Fibroblast of mammary gland (primary cell): ENCODE results near the gene PARD3B.

Experiments used
- DNase-seq: peaks from one replicate; pipeline ENCODE4 v3.0.0-alpha.2; 2010; ENCODE audit warnings: low read depth
- H3K4me3 ChIP-seq: 2 replicates; pipeline ENCODE4 v1.5.1; 2011; ENCODE audit warnings: low read depth, mild to moderate bottlenecking, low read length, moderate library complexity; ENCODE audit not compliant: control insufficient read depth
- TF ChIP-seq, protein P1 (sequence below): conservative IDR thresholded peaks from 2 replicates; pipeline ENCODE4 v1.5.1; 2011; ENCODE audit warnings: low read depth, low read length, inconsistent platforms; ENCODE audit not compliant: control insufficient read depth, insufficient read depth

Gene PARD3B

DNA sequence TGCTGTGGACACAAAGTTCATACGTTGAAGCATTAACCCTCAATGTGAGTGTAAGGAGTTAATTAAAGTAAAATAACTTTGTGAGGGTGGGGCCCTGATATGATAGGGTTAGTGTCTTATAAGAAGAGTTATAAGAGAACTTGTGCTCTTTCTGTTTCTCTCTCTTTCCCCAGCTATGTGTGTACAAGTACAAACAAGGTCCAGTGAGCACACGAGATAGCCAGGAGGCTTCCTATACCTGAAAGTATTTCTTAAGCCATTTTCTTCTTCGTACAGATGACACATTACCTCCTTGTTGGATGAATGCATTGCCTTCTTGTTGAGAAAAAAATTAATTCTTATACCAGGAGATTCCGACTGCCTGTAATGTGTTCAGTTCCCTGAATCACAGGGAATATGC lies 301.2 kb downstream of the PARD3B start:
- DNase-seq, result no peak
- H3K4me3 ChIP-seq, result no peak overlapping the region
- TF ChIP-seq, protein P1, sequence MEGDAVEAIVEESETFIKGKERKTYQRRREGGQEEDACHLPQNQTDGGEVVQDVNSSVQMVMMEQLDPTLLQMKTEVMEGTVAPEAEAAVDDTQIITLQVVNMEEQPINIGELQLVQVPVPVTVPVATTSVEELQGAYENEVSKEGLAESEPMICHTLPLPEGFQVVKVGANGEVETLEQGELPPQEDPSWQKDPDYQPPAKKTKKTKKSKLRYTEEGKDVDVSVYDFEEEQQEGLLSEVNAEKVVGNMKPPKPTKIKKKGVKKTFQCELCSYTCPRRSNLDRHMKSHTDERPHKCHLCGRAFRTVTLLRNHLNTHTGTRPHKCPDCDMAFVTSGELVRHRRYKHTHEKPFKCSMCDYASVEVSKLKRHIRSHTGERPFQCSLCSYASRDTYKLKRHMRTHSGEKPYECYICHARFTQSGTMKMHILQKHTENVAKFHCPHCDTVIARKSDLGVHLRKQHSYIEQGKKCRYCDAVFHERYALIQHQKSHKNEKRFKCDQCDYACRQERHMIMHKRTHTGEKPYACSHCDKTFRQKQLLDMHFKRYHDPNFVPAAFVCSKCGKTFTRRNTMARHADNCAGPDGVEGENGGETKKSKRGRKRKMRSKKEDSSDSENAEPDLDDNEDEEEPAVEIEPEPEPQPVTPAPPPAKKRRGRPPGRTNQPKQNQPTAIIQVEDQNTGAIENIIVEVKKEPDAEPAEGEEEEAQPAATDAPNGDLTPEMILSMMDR, result no peak

DNA sequence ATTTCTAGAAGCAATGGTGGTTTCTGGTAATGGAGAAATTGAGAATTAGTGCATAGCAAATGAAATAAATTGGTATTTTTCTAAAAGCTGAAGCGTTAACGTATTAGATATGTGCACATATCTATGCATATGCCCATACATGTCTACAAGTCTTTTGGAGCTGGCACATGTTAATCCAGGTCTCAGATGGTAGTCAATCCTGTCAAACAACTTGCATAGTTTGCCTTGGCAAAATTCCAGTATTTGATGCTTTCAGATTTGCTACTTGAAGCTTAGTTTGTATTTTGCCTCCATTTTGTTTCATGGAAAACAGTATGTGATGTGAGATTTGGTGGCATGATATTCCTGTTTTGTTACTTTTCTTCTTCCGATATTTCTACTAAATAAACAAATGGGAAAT lies 304.6 kb downstream of the PARD3B start:
- TF ChIP-seq, protein P1, result no peak
- DNase-seq, result no peak

GRCh38 chr2:204850581-204850980 lies 305.3 kb downstream of the PARD3B start:
- no peak overlapping the region for H3K4me3 ChIP-seq
- no peak for DNase-seq
- TF ChIP-seq, protein P1, result no peak

More for the DNA sequence above, 304.6 kb downstream of the PARD3B start:
- no peak overlapping the region for H3K4me3 ChIP-seq

- H3K4me3 ChIP-seq, result no peak overlapping the region
- TF ChIP-seq, protein P1, result no peak
- no peak for DNase-seq
Measured at GRCh38 chr2:204853905-204854304, 308.6 kb downstream of the PARD3B start.

DNA sequence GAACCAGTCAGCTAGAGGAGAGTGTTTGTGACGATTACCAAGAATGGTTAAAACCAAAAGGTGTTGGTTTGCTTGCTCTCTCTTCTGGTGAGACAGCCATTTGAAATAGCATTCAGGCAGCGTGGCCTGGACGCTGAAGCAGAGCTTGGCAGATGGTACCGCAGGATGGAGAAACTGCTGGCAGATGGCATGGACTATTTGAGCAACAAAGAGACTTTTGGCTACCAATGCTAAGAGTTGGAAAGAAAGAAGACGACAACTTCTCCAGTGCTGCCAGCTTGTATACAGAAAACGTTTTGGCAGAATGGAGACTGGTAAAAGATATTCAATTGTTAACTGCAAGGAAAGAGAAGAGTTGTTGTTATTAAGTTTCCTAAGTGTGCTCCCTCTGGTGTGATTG lies 315.0 kb downstream of the PARD3B start:
- no peak overlapping the region for H3K4me3 ChIP-seq
- peak; percentile 5 for DNase-seq
- TF ChIP-seq, protein P1, result no peak

GRCh38 chr2:204862809-204863208 lies 317.5 kb downstream of the PARD3B start:
- H3K4me3 ChIP-seq, result no peak overlapping the region
- TF ChIP-seq, protein P1, result no peak
- no peak for DNase-seq

GRCh38 chr2:204863336-204863735 lies 318.1 kb downstream of the PARD3B start:
- TF ChIP-seq, protein P1, result no peak
- no peak overlapping the region for H3K4me3 ChIP-seq
- no peak for DNase-seq
